HG02571 (cell line): ENCODE data around the gene MTPN.

Source experiments
- ATAC-seq: cut with Tn5 transposase; IDR thresholded peaks from one replicate; pipeline ENCODE4 v1.9.1; 2021; ENCODE audit warnings: mild to moderate bottlenecking, moderate library complexity; ENCODE audit not compliant: unreplicated experiment

Gene MTPN

GRCh38 chr7:135958173-135958572 lies 19.0 kb downstream of the MTPN start:
- ATAC-seq = no peak

DNA sequence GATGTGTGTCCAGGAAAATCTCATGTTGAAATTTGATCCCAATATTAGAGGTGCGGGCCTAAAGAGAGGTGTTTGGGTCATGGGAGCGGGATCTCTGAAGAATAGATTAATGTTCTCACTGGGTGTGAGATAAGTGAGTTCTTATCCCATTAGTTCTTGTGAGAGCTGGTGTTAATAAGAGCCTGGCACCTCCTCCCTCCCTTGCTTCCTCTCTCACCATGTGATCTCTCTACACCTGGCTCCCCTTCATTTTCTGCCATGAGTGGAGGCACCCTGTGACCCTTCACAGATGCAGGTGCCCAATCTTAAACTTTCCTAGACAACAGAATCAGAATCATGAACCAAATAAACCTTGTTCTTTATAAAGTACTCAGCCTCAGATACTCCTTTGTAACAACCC lies 19.5 kb downstream of the MTPN start:
- no peak for ATAC-seq

DNA sequence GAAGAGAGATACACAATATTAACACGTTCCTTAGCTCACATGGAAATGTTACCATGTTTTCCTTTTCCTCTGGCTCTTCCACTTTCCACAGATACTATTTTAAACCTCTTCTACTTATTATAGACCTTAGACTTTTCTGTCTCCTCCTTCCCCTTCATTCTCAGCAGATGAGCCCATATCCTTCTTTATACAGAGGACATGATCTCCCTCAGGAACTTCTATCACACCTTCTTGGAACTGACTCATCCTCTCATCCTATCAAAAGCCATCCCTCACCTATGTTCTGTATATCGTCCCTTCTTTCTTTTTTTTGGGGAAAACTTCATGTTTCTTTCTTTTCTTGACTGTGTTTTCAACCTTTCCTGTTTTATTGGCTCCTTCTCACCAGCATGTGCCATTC lies 20.8 kb downstream of the MTPN start:
- ATAC-seq = no peak

DNA sequence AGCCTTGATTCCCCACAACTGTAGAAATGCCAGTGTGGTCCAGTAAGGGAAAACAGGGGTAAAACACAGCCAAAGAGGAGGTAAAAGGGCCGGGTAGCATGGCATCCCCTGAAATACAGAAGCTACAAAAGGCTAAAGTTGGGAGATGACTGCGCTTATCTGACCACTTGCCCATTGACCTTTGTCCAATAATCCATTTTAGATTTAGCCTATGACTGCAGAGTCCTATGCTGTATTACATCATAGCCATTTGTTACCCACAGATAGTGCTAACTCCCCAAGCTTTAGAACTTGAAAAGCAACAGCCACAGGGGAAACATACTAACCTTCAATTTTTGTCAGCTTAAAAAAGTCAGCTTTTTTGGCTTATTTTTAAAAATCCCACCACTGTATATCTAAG lies 26.2 kb downstream of the MTPN start:
- ATAC-seq = no peak

- ATAC-seq = no peak
These were observed 26.7 kb downstream of the MTPN start for GRCh38 chr7:135950429-135950828.

DNA sequence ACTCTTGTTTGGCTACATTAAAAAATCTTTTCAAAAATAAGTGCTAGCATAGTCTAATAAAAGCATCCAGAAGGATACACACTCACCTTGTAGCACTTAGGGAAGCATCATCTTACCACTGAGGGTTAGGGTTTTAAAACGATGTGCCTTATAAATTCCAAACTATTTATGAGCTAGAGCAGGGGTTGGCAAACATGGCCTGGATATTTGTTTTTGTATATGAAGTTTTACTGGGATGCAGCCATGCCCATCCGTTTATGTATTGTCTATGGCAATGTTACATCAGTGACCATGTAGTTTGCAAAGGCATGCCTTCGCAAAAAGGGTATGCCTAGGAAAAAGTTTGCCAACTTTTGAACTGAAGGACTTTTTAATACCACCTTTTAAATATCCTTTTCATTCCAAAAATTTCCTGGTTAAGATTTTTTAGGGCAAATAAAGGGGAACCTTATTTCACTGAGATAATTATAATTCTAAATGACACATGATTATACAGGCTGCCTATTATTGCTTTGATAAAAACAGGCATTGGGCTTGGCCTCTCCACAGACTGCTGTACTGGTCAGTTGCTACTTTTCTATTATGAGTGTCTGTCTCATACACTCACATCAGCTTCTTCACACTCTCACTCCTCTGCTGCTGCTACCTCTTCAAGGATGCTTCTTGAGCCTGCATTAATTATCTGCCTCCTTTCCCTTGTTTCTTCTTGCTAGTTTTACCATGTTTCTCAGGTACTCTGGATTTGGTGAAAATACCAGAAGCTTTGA lies 30.7 kb downstream of the MTPN start:
- ATAC-seq = no peak

GRCh38 chr7:135944753-135945152 lies 32.4 kb downstream of the MTPN start:
- ATAC-seq = no peak

DNA sequence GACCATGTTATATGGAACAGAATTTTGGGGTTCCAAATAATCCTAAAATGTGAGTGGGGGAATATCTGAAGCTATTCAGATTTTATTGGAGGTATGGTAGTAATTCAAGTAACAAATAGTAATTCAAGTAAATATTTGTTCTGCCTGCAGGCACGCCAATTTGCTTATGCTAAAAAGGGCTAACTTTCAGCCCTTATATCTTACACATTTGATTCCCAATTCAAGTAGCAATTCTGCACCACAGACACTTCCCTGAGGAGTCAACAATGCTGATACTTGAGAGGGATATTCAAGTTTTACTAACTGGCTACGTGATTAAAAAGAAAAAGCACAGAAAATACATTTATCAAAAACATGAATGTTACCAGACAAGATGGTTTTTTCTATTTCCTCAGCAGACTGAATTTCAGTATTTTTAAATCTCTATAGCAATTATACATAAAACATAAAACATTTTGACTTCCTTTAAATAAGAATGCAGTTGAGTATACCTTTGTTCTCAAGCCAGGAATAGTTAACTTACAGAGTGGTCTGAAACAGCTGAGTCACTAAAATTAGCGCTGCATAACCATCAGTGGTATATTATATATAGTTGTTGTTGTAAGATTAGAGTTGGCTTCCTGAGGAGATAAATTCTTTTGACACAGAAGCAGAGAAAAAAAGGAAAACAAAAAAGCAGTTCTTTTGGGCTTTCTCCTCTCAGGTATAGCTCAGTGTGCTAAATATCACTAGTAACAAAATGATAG lies 33.9 kb downstream of the MTPN start:
- no peak for ATAC-seq

- peak; percentile 63 for ATAC-seq
These were observed 34.5 kb downstream of the MTPN start for GRCh38 chr7:135942614-135943013.

- ATAC-seq = no peak
These were observed 36.8 kb downstream of the MTPN start for GRCh38 chr7:135940077-135941075.

- ATAC-seq = no peak
These were observed 37.8 kb downstream of the MTPN start for GRCh38 chr7:135939261-135939812.

DNA sequence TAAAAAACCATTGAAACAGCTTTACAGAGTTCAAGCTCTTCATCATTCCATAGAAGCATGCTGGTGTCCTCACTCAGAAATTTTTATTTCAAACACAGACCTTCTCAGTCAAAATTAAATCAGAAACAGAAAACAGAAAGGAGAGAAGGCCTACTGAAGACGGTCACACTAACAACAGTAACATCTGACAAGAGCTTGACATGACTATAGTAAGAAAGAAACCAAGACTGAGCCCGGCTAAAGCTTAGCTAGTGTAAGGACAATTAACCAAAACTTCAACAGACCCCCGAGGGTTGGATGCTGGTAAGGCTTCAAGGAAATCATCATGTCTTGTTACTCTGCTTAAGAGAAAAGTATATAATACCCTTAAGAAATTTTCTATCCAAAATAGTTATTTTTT lies 38.6 kb downstream of the MTPN start:
- ATAC-seq = peak; percentile 56

DNA sequence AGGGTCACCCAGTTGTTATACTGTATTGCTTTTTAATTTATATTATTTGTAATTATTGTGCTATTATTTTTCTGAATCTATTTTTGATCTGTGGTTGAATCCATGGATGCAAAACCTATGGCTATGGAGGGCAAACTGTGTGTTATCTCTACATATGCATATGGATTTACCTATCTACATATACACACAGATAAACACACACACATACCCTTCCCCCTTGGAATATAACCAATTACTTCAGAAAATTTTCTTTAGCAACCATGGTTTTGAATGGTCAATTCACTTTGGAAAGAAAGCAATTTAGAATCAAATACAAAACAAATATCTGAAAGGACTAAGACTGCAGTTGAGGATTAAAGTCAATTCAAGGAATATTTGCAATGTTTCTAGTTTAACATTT lies 39.1 kb downstream of the MTPN start:
- ATAC-seq = no peak

- no peak for ATAC-seq
These were observed 40.5 kb downstream of the MTPN start for GRCh38 chr7:135936497-135937217.

GRCh38 chr7:135934651-135935050 lies 42.5 kb downstream of the MTPN start:
- no peak for ATAC-seq

GRCh38 chr7:135933509-135934188 lies 43.5 kb downstream of the MTPN start:
- ATAC-seq = no peak

GRCh38 chr7:135932131-135932530 lies 45.0 kb downstream of the MTPN start:
- ATAC-seq = no peak

GRCh38 chr7:135930565-135931461 lies 46.3 kb downstream of the MTPN start:
- no peak for ATAC-seq

DNA sequence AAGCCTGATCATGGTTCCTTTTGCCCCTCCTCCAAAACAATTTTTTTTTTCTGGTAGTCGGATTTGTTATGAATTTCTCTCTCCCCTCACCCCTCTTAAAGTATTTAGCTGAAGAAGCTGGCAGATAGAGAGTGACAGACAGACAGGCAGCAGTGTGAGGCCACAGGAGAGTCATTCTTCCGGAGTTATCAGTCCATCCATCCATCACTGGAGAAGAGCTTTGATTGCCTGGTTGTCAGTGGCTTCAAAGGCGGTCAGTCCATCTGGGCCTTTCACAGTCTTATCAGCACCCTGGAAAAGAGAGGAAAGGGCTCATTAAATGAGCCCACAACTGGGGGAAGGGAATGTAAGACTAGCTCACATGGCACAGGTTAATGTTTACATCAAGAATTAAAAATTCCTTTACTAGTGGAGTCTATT lies 47.4 kb downstream of the MTPN start:
- ATAC-seq = no peak
